Activated naive CD4-positive, alpha-beta T cell treated with anti-CD3 and anti-CD28 coated beads, Interleukin-2, amount 50 U/mL, for 24 hours (primary cell): ENCODE data around the gene NXPH3.

Experiments used
- H3K27ac Mint-ChIP-seq: one replicate; pipeline ENCODE4 v1.8.0; 2021; ENCODE audit warnings: mild to moderate bottlenecking, mixed read lengths
- H3K27me3 Mint-ChIP-seq: one replicate; pipeline ENCODE4 v1.8.0; 2021; ENCODE audit warnings: mixed read lengths
- H3K36me3 Mint-ChIP-seq: one replicate; pipeline ENCODE4 v1.8.0; 2021; ENCODE audit warnings: mixed read lengths
- H3K4me1 Mint-ChIP-seq: one replicate; pipeline ENCODE4 v1.8.0; 2021; ENCODE audit warnings: mixed read lengths
- H3K4me3 Mint-ChIP-seq: one replicate; pipeline ENCODE4 v1.8.0; 2021; ENCODE audit warnings: mild to moderate bottlenecking, mixed read lengths
- H3K9me3 Mint-ChIP-seq: one replicate; pipeline ENCODE4 v1.8.0; 2021; ENCODE audit warnings: mixed read lengths

The NXPH3 gene

GRCh38 chr17:49570540-49571242, 5.0 kb upstream of the NXPH3 start:
- H3K27me3 Mint-ChIP-seq: peaks cover 11% of the 10 kb centered on the region
- H3K4me3 Mint-ChIP-seq: peak overlapping the region; percentile 93
- no peaks in the 10 kb centered on the region for H3K9me3 Mint-ChIP-seq

GRCh38 chr17:49571283-49571682, 4.4 kb upstream of the NXPH3 start:
- peaks cover 10% of the 10 kb centered on the region for H3K4me1 Mint-ChIP-seq
- peaks cover 12% of the 10 kb centered on the region for H3K27me3 Mint-ChIP-seq
- no peaks in the 10 kb centered on the region for H3K36me3 Mint-ChIP-seq
- H3K9me3 Mint-ChIP-seq: no peaks in the 10 kb centered on the region
- no peak overlapping the region for H3K27ac Mint-ChIP-seq
- peak overlapping the region; percentile 27 for H3K4me3 Mint-ChIP-seq

More at GRCh38 chr17:49570540-49571242, 5.0 kb upstream of the NXPH3 start:
- no peaks in the 10 kb centered on the region for H3K36me3 Mint-ChIP-seq
- H3K27ac Mint-ChIP-seq: peak overlapping the region; percentile 87
- H3K4me1 Mint-ChIP-seq: peaks cover 13% of the 10 kb centered on the region

GRCh38 chr17:49571764-49572163, 3.9 kb upstream of the NXPH3 start:
- Mint-ChIP-seq H3K4me3 (peak overlapping the region; percentile 27), H3K9me3 (no peaks in the 10 kb centered on the region), H3K27me3 (peaks cover 12% of the 10 kb centered on the region), H3K36me3 (no peaks in the 10 kb centered on the region), H3K4me1 (peaks cover 10% of the 10 kb centered on the region), H3K27ac (no peak overlapping the region)

GRCh38 chr17:49572226-49572625, 3.4 kb upstream of the NXPH3 start:
- Mint-ChIP-seq H3K9me3 (no peaks in the 10 kb centered on the region), H3K27ac (no peak overlapping the region), H3K27me3 (peaks cover 16% of the 10 kb centered on the region), H3K4me1 (peaks cover 13% of the 10 kb centered on the region), H3K36me3 (no peaks in the 10 kb centered on the region), H3K4me3 (no peak overlapping the region)

GRCh38 chr17:49572806-49573420, 2.8 kb upstream of the NXPH3 start:
- Mint-ChIP-seq H3K9me3 (no peaks in the 10 kb centered on the region), H3K27ac (no peak overlapping the region), H3K4me3 (no peak overlapping the region), H3K4me1 (peaks cover 9% of the 10 kb centered on the region), H3K36me3 (no peaks in the 10 kb centered on the region), H3K27me3 (peaks cover 21% of the 10 kb centered on the region)

- Mint-ChIP-seq H3K4me3 (no peak overlapping the region), H3K4me1 (peaks cover 3% of the 10 kb centered on the region), H3K27me3 (peaks cover 22% of the 10 kb centered on the region), H3K36me3 (no peaks in the 10 kb centered on the region), H3K27ac (no peak overlapping the region), H3K9me3 (no peaks in the 10 kb centered on the region)
These were observed 2.0 kb upstream of the NXPH3 start for GRCh38 chr17:49573510-49574322.

GRCh38 chr17:49574323-49574781, 1.3 kb upstream of the NXPH3 start:
- Mint-ChIP-seq H3K4me3 (no peak overlapping the region), H3K9me3 (no peaks in the 10 kb centered on the region), H3K27me3 (peaks cover 23% of the 10 kb centered on the region), H3K27ac (no peak overlapping the region), H3K36me3 (no peaks in the 10 kb centered on the region), H3K4me1 (peaks cover 3% of the 10 kb centered on the region)

- Mint-ChIP-seq H3K4me1 (peaks cover 3% of the 10 kb centered on the region), H3K36me3 (no peaks in the 10 kb centered on the region), H3K9me3 (no peaks in the 10 kb centered on the region), H3K27ac (no peak overlapping the region), H3K27me3 (peaks cover 23% of the 10 kb centered on the region), H3K4me3 (peak overlapping the region; percentile 57)
These were observed 559 bp upstream of the NXPH3 start for GRCh38 chr17:49574945-49575678.

GRCh38 chr17:49576088-49576916, 631 bp downstream of the NXPH3 start:
- H3K9me3 Mint-ChIP-seq: no peaks in the 10 kb centered on the region
- H3K27ac Mint-ChIP-seq: no peak overlapping the region
- peak overlapping the region; percentile 70 for H3K4me3 Mint-ChIP-seq
- peaks cover 3% of the 10 kb centered on the region for H3K4me1 Mint-ChIP-seq
- no peaks in the 10 kb centered on the region for H3K36me3 Mint-ChIP-seq
- H3K27me3 Mint-ChIP-seq: peaks cover 23% of the 10 kb centered on the region

- peaks cover 21% of the 10 kb centered on the region for H3K27me3 Mint-ChIP-seq
- H3K9me3 Mint-ChIP-seq: no peaks in the 10 kb centered on the region
- H3K4me3 Mint-ChIP-seq: peak overlapping the region; percentile 40
These were observed 1.4 kb downstream of the NXPH3 start for GRCh38 chr17:49576917-49577649.

GRCh38 chr17:49577650-49577934, 1.9 kb downstream of the NXPH3 start:
- Mint-ChIP-seq H3K27ac (no peak overlapping the region), H3K4me1 (peaks cover 3% of the 10 kb centered on the region), H3K4me3 (peak overlapping the region; percentile 40), H3K9me3 (no peaks in the 10 kb centered on the region), H3K36me3 (no peaks in the 10 kb centered on the region), H3K27me3 (peaks cover 21% of the 10 kb centered on the region)

More at GRCh38 chr17:49576917-49577649, 1.4 kb downstream of the NXPH3 start:
- H3K27ac Mint-ChIP-seq: no peak overlapping the region
- H3K36me3 Mint-ChIP-seq: no peaks in the 10 kb centered on the region
- peaks cover 3% of the 10 kb centered on the region for H3K4me1 Mint-ChIP-seq

GRCh38 chr17:49577963-49578362, 2.3 kb downstream of the NXPH3 start:
- Mint-ChIP-seq H3K27me3 (peaks cover 21% of the 10 kb centered on the region), H3K4me3 (no peak overlapping the region), H3K9me3 (no peaks in the 10 kb centered on the region), H3K27ac (no peak overlapping the region), H3K36me3 (no peaks in the 10 kb centered on the region), H3K4me1 (peaks cover 3% of the 10 kb centered on the region)

- H3K36me3 Mint-ChIP-seq: no peaks in the 10 kb centered on the region
- H3K9me3 Mint-ChIP-seq: no peaks in the 10 kb centered on the region
- H3K4me1 Mint-ChIP-seq: peaks cover 3% of the 10 kb centered on the region
- no peak overlapping the region for H3K27ac Mint-ChIP-seq
- H3K27me3 Mint-ChIP-seq: peaks cover 19% of the 10 kb centered on the region
- H3K4me3 Mint-ChIP-seq: no peak overlapping the region
These were observed 2.7 kb downstream of the NXPH3 start for GRCh38 chr17:49578414-49578813.

GRCh38 chr17:49578952-49579500, 3.4 kb downstream of the NXPH3 start:
- H3K27me3 Mint-ChIP-seq: peaks cover 14% of the 10 kb centered on the region
- H3K9me3 Mint-ChIP-seq: no peaks in the 10 kb centered on the region
- H3K27ac Mint-ChIP-seq: no peak overlapping the region
- peaks cover 3% of the 10 kb centered on the region for H3K4me1 Mint-ChIP-seq
- H3K4me3 Mint-ChIP-seq: peak overlapping the region; percentile 6
- H3K36me3 Mint-ChIP-seq: no peaks in the 10 kb centered on the region
